HG02870 (cell line): ENCODE measurements around the gene PARD6G.
"Not testable (repeated sequence)": the region's sequence is repeated elsewhere in the genome, so short reads cannot be mapped to it uniquely, and the experiment has no call there.

Experiments
- ATAC-seq: cut with Tn5 transposase; IDR thresholded peaks from one replicate; pipeline ENCODE4 v1.9.1; 2021; ENCODE audit warnings: mild to moderate bottlenecking, moderate library complexity; ENCODE audit not compliant: unreplicated experiment

The PARD6G gene, protein sequence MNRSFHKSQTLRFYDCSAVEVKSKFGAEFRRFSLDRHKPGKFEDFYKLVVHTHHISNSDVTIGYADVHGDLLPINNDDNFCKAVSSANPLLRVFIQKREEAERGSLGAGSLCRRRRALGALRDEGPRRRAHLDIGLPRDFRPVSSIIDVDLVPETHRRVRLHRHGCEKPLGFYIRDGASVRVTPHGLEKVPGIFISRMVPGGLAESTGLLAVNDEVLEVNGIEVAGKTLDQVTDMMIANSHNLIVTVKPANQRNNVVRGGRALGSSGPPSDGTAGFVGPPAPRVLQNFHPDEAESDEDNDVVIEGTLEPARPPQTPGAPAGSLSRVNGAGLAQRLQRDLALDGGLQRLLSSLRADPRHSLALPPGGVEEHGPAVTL

DNA sequence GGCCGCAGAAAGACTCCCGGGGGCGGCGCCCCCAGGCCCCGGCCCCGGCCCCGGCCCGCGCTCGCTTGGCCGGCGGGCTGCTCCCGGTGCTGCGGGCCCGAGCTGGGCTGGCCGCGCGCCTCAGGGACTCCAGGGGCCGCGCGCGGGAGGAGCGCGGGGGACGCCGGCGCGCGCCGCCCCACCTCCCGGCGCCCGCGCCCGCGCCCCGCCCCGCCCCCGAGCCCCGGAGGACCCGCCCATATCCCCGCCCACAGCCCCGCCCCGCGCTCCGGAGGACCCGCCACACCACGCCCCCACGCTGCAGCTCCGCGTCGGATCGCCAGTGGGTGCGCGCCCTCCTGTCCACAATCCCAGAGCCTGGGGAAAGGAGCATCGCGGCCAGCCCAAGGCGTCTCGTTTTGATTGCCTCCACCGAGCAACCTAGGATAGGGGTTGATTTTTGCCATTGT is at the start of gene PARD6G:
TSS of gene PARD6G (minus strand) at position 122 of the 449 bp plus-strand sequence. CDS start 166 bp downstream, outside the sequence.
- no peak for ATAC-seq

DNA sequence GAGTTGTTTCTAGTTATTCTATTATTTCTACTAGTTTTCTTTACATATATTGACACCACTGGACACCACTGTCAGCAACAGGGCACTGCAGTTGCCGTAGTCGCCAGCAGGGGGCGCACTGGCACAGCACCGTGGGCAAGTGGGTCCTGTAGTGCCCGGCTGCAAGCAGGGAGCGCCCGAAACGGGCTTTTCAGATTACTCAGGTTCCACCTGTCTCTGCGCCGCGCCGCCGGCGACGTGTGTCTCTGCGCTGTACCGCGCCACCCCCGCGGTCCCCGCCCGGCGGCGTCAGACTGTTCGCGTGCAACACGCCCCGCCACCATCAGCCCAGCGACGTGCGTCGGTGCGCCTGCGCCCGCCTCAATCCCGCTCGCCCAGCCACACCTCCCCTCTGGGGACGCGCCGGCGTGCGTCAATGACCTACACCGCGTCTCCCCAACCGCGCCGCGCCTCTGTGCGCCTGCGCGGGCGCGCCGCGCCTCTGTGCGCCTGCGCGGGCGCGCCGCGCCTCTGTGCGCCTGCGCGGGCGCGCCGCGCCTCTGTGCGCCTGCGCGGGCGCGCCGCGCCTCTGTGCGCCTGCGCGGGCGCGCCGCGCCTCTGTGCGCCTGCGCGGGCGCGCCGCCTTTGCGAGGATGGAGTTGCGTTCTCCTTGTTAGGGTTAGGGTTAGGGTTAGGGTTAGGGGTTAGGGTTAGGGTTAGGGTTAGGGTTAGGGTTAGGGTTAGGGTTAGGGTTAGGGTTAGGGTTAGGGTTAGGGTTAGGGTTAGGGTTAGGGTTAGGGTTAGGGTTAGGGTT is 15.1 kb upstream of the PARD6G start:
- not testable (repeated sequence) for ATAC-seq

DNA sequence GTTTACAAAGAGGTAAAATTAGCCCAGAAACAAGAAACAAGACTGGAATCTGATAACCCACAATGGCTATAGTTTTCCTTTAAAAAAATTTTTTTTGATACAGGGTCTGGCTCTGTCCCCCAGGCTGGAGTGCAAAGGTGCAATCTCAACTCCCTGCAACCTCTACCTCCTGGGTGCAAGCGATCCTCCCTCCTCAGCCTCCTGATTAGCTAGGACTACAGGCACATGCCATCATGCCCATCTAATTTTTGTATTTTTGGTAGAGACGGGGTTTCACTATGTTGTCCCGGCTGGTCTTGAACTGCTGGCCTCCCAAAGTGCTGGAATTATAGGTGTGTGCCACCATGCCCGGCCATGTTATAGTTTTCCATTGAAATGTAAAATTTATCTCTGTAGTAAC is 12.3 kb upstream of the PARD6G start:
- ATAC-seq = no peak

DNA sequence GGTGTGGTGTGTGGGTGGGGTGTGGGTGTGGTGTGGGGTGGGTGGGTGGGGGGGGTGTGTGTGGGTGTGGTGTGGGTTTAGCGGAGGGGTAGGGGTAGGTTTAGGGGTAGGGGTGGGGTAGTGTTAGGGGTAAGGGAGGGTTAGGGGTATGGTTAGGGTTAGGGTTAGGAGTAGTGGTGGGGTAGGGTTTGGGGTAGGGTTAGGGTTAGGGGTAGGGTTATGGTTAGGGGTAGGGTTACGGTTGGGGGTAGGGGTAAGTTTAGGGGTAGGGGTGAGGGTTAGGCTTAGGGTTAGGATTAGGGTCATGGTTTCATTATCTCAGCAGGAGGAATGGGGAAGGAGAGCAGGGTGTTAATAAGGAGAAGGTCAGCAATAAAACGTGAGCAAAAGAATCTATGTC is 11.3 kb upstream of the PARD6G start:
- no peak for ATAC-seq

DNA sequence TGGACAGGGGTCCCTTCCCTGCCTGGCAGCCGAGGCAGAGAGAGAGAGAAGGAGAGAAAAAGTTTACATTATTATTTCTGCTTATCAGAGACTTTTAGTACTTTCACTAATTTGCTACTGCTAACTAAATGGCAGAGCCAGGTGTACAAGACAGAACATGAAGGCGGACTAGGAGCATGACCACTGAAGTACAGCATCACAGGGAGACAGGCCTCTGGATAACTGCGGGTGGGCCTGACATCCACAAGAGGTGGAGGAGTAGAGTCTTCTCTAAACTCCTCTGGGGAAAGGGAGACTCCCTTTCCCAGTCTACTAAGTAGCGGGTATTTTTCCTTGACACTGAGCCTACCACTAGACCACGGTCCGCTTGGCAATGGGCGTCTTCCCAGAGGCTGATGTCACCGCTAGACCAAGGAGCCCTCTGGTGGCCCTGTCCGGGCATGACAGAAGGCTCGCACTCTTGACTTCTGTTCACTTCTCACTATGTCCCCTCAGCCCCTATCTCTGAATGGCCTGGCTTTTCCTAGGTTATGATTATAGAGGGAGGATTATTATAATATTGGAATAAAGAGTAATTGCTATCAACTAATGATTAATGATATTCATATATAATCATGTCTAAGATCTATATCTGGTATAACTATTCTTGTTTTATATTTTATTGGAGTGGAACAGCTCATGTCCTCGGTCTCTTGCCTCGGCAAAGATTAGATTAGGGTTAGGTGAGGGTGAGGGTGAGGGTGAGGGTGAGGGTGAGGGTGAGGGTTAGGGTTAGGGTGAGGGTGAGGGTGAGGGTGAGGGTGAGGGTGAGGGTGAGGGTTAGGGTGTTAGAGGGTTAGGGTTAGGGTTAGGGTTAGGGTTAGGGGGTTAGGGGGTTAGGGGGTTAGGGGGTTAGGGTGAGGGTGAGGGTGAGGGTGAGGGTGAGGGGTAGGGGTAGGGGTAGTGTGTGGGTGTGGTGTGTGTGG is 10.5 kb upstream of the PARD6G start:
- not testable (repeated sequence) for ATAC-seq

DNA sequence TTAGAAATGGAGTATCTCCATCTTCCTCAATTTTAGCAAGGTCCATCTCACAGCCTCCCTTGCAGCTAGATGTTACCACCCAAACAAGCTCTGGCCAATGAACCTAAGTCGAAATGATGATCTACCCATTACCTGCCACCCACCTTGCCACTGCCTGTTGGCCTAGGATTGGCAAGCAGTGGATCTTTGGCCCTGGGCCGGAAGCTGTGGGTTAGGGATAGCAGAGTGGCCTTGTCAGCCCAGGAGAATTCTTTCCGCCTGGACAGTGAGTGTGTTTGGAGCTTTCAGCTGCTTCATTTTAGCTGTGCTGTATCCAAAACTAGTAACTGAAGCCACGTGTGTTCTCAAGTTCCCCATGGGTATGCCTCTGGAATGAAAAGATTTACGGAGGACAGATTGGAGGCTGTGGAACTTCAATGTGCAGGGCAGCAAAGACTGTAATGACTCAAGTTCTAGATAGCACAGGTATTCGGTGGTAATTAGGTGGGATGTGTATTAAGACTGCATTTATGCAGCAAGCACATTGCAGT is 7.7 kb upstream of the PARD6G start:
- ATAC-seq = no peak

DNA sequence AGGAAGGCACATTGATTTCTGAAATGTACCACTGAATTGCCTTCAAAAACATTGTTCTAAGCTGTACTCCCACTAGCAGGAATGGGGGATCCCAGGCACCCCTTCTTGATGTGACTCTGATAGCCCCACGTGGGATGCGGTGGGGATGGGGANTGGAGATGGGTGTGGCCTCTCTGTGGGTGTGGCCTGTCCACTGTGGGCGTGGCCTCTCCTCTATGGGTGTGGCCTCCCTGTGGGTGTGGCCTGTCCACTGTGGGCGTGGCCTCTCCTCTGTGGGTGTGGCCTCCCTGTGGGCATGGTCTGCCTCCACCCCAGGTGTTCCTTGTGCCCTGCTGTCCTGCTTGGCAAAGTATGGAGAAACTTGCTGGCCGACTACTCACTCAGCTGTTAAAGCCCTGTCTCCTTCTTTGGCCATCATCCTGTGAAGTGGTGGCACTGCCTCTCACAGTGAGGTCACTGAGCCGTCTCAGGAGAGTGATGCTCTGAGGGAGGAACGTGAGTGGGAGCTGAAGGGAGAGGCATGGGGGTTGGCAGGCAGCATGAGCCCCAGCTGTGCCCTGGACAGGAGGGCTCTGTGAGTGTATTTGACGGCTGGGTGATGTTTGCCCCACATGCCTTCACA is 6.7 kb upstream of the PARD6G start:
- ATAC-seq = no peak

DNA sequence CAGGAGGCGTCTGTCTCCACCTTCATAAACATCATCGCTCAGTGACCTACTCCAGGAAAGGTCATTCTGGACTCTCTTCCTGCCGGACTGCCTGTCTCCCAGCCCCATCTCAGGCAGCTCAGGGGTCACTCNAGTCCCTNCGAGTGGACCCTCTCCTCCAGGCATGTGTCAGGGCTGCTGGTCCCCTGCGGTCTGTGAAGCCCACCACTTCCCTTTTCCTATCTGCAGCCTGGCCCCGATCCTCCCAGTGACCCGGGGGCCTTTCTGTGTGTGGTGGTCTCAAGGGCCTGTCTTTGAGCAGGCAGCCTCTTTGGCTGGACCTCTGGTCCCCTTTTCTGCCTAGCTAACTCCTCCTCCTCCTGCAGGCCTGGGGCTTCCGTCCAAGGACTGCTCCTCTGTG is 5.9 kb upstream of the PARD6G start:
- ATAC-seq = no peak

DNA sequence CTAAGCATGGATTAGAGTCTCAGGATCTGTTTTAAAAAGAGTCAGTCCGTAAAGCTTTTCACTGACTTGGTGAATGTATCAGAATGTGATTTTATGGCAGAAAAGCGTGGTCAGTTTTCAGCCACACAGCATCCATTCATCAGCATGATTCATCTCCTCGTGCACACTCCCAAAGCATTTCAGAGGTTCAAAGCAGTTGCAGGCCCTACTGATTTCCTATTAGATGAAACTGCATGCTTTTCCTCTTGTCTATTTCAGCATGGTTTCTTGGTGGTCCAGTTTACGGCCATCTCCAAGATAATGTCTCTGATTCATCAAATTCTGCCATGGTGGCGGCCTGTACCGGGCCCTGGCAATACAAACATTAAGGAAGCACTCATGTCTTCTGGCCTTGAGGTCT is 4.8 kb upstream of the PARD6G start:
- ATAC-seq = no peak

DNA sequence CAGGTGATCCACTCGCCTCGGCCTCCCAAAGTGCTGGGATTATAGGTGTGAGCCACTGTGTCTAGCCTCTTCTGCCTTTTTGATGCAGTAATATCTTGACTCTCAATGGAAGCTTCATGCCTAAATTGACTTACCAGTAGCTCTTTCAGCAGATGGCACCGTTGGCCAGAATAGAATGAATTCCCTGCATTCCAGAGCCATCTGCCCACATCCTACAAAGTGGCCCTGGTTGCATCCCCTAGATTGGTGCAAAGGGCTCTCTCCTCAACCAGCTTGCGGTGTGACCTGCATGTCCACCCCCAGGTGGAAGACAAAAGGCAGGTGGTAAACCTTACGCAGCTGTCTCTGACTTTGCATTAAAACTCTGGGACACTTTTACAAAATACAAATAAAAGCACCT is 4.4 kb upstream of the PARD6G start:
- no peak for ATAC-seq

DNA sequence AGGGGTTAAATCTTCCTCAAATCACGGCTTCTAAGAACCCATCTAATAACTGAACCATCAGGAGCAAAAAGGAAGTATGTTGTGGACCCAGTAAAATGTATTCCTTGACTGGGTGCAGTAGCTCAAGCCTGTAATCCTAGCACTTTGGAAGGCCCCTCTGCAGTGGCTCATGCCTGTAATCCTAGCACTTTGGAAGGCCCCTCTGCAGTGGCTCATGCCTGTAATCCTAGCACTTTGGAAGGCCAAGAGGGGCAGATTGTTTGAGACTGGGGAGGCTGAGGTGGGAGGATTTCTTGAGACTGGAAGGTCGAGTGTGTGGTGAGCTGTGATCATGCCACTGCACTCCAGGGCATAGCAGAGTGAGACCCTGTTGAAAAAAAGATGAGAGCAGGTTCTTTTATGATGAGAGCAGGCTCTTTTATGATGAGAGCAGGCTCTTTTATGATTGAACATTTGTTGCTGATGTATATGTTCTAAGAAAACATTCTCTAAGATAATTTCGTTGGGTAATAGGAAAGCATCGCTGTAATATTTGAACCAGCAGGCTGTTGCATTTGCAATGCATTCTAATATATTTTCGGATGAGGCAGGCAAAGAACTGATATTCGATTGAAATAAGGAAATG is 3.5 kb upstream of the PARD6G start:
- ATAC-seq = no peak

DNA sequence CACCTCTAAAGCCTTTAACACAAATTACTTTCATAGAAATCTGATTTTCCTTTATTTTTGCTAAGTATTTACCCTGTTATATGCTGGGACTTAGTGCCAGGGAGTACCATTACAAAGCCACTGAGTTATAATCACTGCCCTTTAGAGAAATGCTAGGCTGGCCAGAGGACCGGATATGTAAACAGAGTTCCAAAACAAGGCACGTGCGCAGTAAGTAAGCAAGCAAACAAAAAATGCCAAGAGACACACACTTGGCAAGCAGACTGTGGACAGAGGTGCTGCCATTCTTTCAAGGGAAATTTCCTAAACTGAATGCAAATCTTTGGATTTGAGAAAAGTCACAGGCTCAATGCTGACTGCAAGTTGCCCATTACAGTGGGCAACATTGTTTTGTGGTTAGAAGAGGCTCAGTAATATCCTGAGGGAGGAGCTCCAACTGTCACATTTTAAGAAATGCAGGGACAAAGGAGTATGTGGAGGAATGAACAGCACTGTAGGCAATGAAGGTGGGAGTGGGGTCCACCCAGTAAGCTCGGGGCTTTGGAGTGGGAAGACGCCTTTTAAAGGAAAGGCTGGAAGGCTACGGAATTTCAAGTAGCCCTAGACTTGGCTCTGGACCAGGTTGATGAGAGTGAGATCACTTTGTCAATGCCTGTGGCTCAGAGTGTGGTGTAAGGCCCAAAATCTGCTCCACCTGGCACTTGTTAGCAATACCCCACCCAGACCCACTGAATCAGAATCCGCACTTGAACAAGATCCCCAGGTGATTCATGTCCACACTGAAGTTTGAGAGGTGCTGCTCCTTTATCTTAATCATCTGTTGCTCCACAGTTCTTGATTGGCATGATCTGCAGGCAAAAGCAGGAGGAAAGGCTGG is 2.1 kb upstream of the PARD6G start:
- no peak for ATAC-seq

DNA sequence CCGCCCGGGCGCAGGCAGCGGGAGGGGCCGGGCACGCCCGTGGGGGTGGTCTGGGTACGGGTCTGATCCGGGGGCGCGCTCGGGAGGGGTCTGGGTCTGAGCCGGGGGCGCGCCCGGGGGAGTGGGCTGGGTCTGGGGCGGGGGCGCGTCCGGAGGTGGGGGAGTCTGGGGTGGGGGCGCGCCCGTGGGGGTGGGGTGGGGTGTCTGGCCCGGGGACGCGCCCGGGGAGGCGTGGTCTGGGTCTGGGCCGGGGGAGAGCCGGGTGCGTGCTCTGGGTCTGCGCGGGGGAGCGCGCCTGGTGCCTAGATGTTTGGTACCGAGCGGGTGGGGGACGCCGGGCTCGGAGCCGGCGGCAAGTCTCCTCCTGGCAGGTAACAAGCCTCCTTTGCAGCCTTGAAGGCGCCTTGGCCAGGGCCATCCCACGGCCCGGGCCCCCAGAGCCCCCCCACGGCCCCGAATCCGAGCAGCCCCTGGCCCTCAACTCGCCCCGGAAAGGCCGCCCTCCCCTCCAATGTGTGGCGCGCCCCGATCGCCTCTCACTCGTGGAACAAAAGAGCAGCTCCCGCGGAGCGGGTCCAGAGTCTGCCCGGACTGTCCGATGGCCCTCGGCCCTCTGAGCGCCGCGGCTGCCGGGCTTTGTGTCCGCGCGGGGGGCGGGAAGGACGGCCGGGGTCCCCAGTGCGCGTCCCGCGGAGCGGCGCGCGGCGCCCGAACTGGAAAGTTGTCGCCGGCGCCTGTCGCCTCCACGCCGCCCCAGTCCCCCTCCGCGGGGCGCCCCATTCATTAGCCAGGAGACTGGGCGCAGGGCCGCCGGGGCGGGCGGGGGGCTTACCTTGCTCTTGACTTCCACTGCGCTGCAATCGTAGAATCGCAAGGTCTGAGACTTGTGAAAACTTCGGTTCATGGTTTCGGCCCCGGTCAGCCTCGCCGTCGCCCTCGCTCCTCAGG is 595 bp downstream of the PARD6G start:
- no peak for ATAC-seq

DNA sequence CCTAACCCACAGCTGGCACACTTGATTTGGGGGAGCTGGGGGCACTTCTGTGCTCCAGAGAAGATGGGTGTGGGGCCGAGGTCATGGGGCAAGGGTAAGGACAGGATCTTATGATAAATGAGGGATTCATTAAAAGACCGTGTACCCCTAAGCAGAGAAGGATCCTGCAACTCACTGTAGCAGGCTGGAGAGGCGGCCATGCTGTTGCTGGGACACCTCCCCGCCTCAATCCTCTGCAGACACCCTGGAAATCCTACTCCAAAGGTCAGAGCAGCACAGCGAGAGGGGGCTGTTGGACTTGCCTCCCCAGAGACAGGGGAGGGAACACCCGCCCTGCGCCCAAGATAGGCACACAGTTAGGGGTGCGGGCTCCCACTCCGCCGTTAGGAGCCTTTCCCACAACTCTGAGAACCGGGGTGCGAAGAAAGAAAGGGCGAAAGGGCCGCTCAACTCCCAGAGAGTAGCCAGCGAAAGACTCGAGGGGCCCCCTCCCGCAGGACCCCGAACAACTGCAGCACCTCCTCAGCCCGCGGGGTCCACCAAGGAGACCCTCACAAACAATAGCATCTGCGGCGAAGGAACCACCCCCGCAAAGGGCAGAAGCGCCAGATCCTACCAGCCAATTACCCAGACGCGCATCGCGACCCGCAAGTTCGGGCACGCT is 1.4 kb downstream of the PARD6G start:
- no peak for ATAC-seq

DNA sequence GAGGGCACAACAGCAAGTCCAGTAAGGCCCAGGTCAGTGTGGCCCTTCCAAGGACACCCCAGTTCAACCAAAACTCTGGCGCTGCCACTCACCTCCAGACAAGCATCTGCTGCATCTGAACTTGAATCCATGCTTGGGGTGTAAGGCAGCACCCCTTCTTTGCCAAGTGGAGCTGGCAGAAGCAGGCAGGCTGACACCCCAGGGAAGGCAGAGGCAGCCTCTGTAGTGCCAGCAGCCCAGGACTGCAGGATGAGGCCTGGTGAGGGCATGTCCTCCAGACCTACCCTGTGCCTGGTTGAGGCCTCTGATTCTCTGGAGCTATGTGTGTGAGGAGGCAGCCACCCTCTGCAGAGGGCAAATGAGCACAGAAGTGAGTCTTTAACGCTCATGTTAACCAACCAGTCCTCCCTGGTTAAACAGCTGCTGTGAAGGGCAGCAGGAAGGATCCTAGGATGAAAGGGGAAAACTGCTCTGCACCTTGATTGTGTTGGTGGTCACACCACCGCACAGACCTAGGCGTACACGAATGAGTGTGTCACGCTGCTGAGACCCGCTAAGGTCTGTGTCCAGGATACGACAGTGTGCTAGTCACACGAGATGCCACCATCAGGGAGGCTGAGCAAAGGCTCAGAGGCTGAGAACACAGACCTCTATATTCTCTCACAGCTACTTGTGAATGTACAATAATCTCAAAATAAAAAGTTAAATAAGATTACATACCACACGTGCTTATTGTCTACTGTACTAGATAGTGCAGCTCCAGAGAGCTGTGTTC is 2.2 kb downstream of the PARD6G start:
- ATAC-seq = no peak

DNA sequence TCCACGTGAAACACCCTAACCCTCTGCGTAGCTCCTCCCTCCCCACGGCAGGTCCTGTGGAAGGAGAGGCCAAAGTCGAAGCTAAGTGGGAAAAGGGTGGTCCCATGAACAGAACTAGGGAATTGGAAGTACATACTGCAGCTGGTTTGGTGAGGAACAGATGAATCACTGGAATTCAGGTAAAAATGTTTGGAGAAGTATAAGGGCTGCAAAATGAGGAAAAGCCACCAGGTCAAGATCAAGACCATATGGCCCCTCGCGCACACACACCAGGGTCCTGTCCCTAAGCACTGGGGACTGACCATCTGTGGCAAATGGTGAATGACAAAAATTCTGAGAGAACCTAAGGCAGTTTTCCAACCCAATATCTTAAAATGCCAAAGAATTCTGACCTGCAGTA is 3.1 kb downstream of the PARD6G start:
- ATAC-seq = no peak
